CD4-positive, CD25-positive, alpha-beta regulatory T cell (primary cell): ENCODE data around the gene PGGHG. TPM values are rescaled to one million over a fixed set of nuclear protein-coding genes. Genes with fewer than 3 reads are reported as not detected.

Experiments
- ATAC-seq, 2 donors: fragments of 150-1000 bp; cut with Tn5 transposase; one replicate each; pipeline ENCODE4 v1.10.0; 2021; ENCODE audit warnings: low read depth in 2 of 2, moderate number of reproducible peaks in 2 of 2, moderate library complexity in 1 of 2
- DNase-seq, 3 donors: peaks; one replicate each; pipeline versions ENCODE4 v3.0.0 to v3.0.0-alpha.2; 2012 to 2022; ENCODE audit warnings: mixed read lengths in 1 of 3
- H3K27ac ChIP-seq: one replicate; pipeline ENCODE4 v1.7.0; 2013; ENCODE audit warnings: mild to moderate bottlenecking, low read length; ENCODE audit not compliant: insufficient read depth, poor library complexity, severe bottlenecking
- H3K27me3 ChIP-seq: one replicate; pipeline ENCODE4 v1.7.0; 2013; ENCODE audit warnings: low read length; ENCODE audit not compliant: control insufficient read depth, insufficient read depth
- H3K36me3 ChIP-seq: one replicate; pipeline ENCODE4 v1.7.0; 2013; ENCODE audit warnings: mild to moderate bottlenecking, low read length, moderate library complexity; ENCODE audit not compliant: control insufficient read depth, insufficient read depth
- H3K4me1 ChIP-seq: 2 replicates; pipeline ENCODE4 v1.7.0; 2013; ENCODE audit warnings: mild to moderate bottlenecking, low read length; ENCODE audit not compliant: insufficient read depth, control insufficient read depth, poor library complexity, severe bottlenecking
- H3K4me3 ChIP-seq: one replicate; pipeline ENCODE4 v1.7.0; 2013; ENCODE audit warnings: low read depth, mild to moderate bottlenecking, low read length, moderate library complexity
- H3K9me3 ChIP-seq, 2 experiments: 1 replicate in 1 of 2; 2 replicates in 1 of 2; pipeline ENCODE4 v1.7.0; 2013; ENCODE audit warnings: low read length in 2 of 2, mild to moderate bottlenecking in 1 of 2, moderate library complexity in 1 of 2; ENCODE audit not compliant: control insufficient read depth in 2 of 2
- H3K27ac Mint-ChIP-seq, 3 donors: one replicate each; pipeline ENCODE4 v1.8.0; 2020 to 2022; ENCODE audit warnings: mild to moderate bottlenecking in 3 of 3, mixed read lengths in 3 of 3, moderate library complexity in 2 of 3
- H3K27me3 Mint-ChIP-seq: one replicate; pipeline ENCODE4 v1.8.0; 2022; ENCODE audit warnings: mild to moderate bottlenecking, mixed read lengths
- H3K36me3 Mint-ChIP-seq: one replicate; pipeline ENCODE4 v1.8.0; 2020; ENCODE audit warnings: mixed read lengths
- H3K4me1 Mint-ChIP-seq, 4 donors: one replicate each; pipeline ENCODE4 v1.8.0; 2020 to 2022; ENCODE audit warnings: mixed read lengths in 4 of 4, mild to moderate bottlenecking in 1 of 4
- H3K4me3 Mint-ChIP-seq, 4 donors: one replicate each; pipeline ENCODE4 v1.8.0; 2020 to 2022; ENCODE audit warnings: mild to moderate bottlenecking in 4 of 4, mixed read lengths in 4 of 4, moderate library complexity in 3 of 4
- H3K9me3 Mint-ChIP-seq, 7 donors: one replicate each; pipeline ENCODE4 v1.8.0; 2020 to 2022; ENCODE audit warnings: mixed read lengths in 7 of 7, mild to moderate bottlenecking in 3 of 7, moderate library complexity in 2 of 7
- polyA plus RNA-seq, 4 donors: library from polyadenylated mRNA; unstranded; fragments of 300-500 nt; fragmentation: Illumina TruSeq; gene quantifications; one replicate each; pipeline ENCODE4 v1.2.3, GENCODE V29; 2021
- total RNA-seq: library from RNA; stranded (reverse); gene quantifications from one replicate; pipeline ENCODE4 v1.2.3, GENCODE V29; 2022

PGGHG gene
- total and polyA plus RNA-seq, 5 donors from 2014 or later: 1.5 to 188 (median 2.9) TPM

GRCh38 chr11:298406-299065, 9.6 kb downstream of the PGGHG start:
- H3K27me3 Mint-ChIP-seq: peaks cover 14% of the 10 kb centered on the region
- no peak overlapping the region for H3K4me3 Mint-ChIP-seq
- H3K27ac Mint-ChIP-seq: no peak overlapping the region
- Histone ChIP-seq H3K9me3 (no peaks in the 10 kb centered on the region), H3K4me1 (peaks cover 18% of the 10 kb centered on the region), H3K27me3 (no peaks in the 10 kb centered on the region), H3K27ac (no peak overlapping the region), H3K36me3 (no peaks in the 10 kb centered on the region), H3K4me3 (no peak overlapping the region)
- DNase-seq: no peak
- peaks cover 6 to 20% (median 12%) of the 10 kb centered on the region in 4 donors for H3K4me1 Mint-ChIP-seq
- H3K36me3 Mint-ChIP-seq: no peaks in the 10 kb centered on the region
- no peaks in the 10 kb centered on the region for H3K9me3 Mint-ChIP-seq
- no peak for ATAC-seq

- H3K27ac Mint-ChIP-seq: no peak within 1 kb of the TSS
- H3K9me3 ChIP-seq: no peaks in the 10 kb centered on the region
- H3K4me3 Mint-ChIP-seq: peak within 1 kb of the TSS in 1 of 4 donors; percentile 16
- no peaks in the 10 kb centered on the region for H3K36me3 Mint-ChIP-seq
- H3K9me3 Mint-ChIP-seq: no peaks in the 10 kb centered on the region
- no peak for DNase-seq
- H3K4me1 Mint-ChIP-seq: peaks cover 6 to 24% (median 14%) of the 10 kb centered on the region in 4 donors
- peaks cover 14% of the 10 kb centered on the region for H3K27me3 Mint-ChIP-seq
- no peak within 1 kb of the TSS for H3K4me3 ChIP-seq
- no peak for ATAC-seq
- no peaks in the 10 kb centered on the region for H3K27me3 ChIP-seq
- H3K36me3 ChIP-seq: no peaks in the 10 kb centered on the region
- H3K4me1 ChIP-seq: peaks cover 18% of the 10 kb centered on the region
- H3K27ac ChIP-seq: no peak within 1 kb of the TSS
These were observed 10.4 kb downstream of the PGGHG start, which contains the start of gene IFITM5 for GRCh38 chr11:299081-299891. Gene IFITM5 (minus strand): TSS chr11:299526. CDS start chr11:299490, 36 bp downstream.

- H3K27ac Mint-ChIP-seq: no peak overlapping the region
These were observed 11.2 kb downstream of the PGGHG start for GRCh38 chr11:299951-300735.

GRCh38 chr11:303363-303762, 14.4 kb downstream of the PGGHG start:
- DNase-seq (no peak), ATAC-seq (no peak)
- peak overlapping the region in 1 of 3 donors; percentile 4 for H3K27ac Mint-ChIP-seq
- H3K4me3 ChIP-seq: no peak overlapping the region
- H3K4me1 Mint-ChIP-seq: peaks cover 10 to 40% (median 24%) of the 10 kb centered on the region in 4 donors
- H3K4me3 Mint-ChIP-seq: no peak overlapping the region
- H3K36me3 Mint-ChIP-seq: no peaks in the 10 kb centered on the region
- H3K36me3 ChIP-seq: no peaks in the 10 kb centered on the region
- peaks cover 27% of the 10 kb centered on the region for H3K4me1 ChIP-seq
- no peak overlapping the region for H3K27ac ChIP-seq
- H3K27me3 Mint-ChIP-seq: peaks cover 20% of the 10 kb centered on the region
- no peaks in the 10 kb centered on the region for H3K27me3 ChIP-seq
- H3K9me3 Mint-ChIP-seq: no peaks in the 10 kb centered on the region
- no peaks in the 10 kb centered on the region for H3K9me3 ChIP-seq

More at GRCh38 chr11:299951-300735, 11.2 kb downstream of the PGGHG start:
- H3K27ac ChIP-seq: no peak overlapping the region
- H3K27me3 ChIP-seq: no peaks in the 10 kb centered on the region
- H3K4me3 ChIP-seq: no peak overlapping the region
- H3K9me3 ChIP-seq: no peaks in the 10 kb centered on the region
- ATAC-seq (peak in 1 of 2 donors; percentile 9), DNase-seq (no peak)
- Mint-ChIP-seq H3K4me3 (peak overlapping the region in 1 of 4 donors; percentile 16), H3K27me3 (peaks cover 14% of the 10 kb centered on the region), H3K9me3 (no peaks in the 10 kb centered on the region), H3K4me1 (peaks cover 7 to 28% (median 17%) of the 10 kb centered on the region in 4 donors), H3K36me3 (no peaks in the 10 kb centered on the region)
- H3K36me3 ChIP-seq: no peaks in the 10 kb centered on the region
- peaks cover 23% of the 10 kb centered on the region for H3K4me1 ChIP-seq

- Mint-ChIP-seq H3K4me3 (no peak overlapping the region), H3K36me3 (no peaks in the 10 kb centered on the region), H3K9me3 (no peaks in the 10 kb centered on the region), H3K4me1 (peaks cover 11 to 46% (median 28%) of the 10 kb centered on the region in 4 donors), H3K27ac (no peak overlapping the region), H3K27me3 (peaks cover 20% of the 10 kb centered on the region)
- no peak for ATAC-seq
- peaks cover 28% of the 10 kb centered on the region for H3K4me1 ChIP-seq
- DNase-seq: no peak
- H3K9me3 ChIP-seq: no peaks in the 10 kb centered on the region
- no peaks in the 10 kb centered on the region for H3K36me3 ChIP-seq
- no peaks in the 10 kb centered on the region for H3K27me3 ChIP-seq
- H3K4me3 ChIP-seq: no peak overlapping the region
- H3K27ac ChIP-seq: no peak overlapping the region
These were observed 15.2 kb downstream of the PGGHG start for GRCh38 chr11:304061-304506.

- H3K4me3 Mint-ChIP-seq: peak overlapping the region; percentile 24 to 87 (median 58)
- Histone ChIP-seq H3K4me1 (peaks cover 39% of the 10 kb centered on the region), H3K27me3 (no peaks in the 10 kb centered on the region), H3K27ac (no peak overlapping the region), H3K9me3 (no peaks in the 10 kb centered on the region), H3K4me3 (no peak overlapping the region), H3K36me3 (no peaks in the 10 kb centered on the region)
- peaks cover 17 to 54% (median 35%) of the 10 kb centered on the region in 4 donors for H3K4me1 Mint-ChIP-seq
- no peaks in the 10 kb centered on the region for H3K36me3 Mint-ChIP-seq
- DNase-seq (peak; percentile 43 to 80 (median 71)), ATAC-seq (peak in 1 of 2 donors; percentile 21)
- H3K27me3 Mint-ChIP-seq: peaks cover 20% of the 10 kb centered on the region
- peaks cover 0 to 1% (median 0%) of the 10 kb centered on the region in 7 donors for H3K9me3 Mint-ChIP-seq
- H3K27ac Mint-ChIP-seq: peak overlapping the region; percentile 5 to 52 (median 8)
These were observed 16.3 kb downstream of the PGGHG start for GRCh38 chr11:304915-305843.
